Fibroblast of the conjunctiva (primary cell): ENCODE data around the gene DCST2.

ENCODE experiments used
- DNase-seq: peaks from one replicate; pipeline ENCODE4 v3.0.0-alpha.2; 2010; ENCODE audit warnings: low read depth

DCST2 gene

DNA sequence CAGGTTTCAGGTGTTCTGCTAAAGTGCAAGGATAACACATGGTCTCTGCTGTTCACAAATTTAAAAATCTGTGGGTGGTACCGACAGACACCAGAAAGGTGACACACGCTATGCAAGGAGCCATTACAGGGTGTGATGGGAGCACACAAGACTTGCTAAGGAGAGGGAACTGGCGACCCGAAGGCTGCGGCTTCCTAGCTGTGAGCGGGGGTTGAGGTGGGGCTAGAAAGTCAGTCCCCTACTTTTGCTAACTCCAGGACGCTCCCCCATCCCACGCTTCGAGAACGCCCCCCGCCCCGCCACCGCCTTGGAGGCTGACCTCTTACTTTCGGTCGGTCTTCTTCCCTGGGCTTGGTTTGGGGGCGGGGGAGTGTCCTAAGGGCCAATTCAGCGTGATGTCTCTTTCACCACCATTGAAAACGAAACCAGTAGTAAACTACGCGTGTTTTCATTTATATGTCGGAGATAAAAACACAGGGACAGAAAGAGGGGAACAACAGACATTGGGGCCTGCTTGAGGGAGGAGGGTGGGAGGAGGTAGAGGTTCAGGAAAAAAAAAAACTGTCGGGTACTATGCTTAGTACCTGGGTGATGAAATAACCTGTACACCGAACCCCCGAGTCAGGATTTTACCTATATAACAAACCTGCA lies 58.0 kb downstream of the DCST2 start:
- no peak for DNase-seq

- peak; percentile 95 for DNase-seq
Observed at GRCh38 chr1:154974808-154975408, 58.7 kb downstream of the DCST2 start.

- peak; percentile 100 for DNase-seq
Observed at GRCh38 chr1:154974102-154974807, 59.3 kb downstream of the DCST2 start, which contains the start of gene CKS1B. Gene CKS1B, plus strand, starts transcription at chr1:154974681. Its CDS starts 65 bp downstream, at chr1:154974746.

DNA sequence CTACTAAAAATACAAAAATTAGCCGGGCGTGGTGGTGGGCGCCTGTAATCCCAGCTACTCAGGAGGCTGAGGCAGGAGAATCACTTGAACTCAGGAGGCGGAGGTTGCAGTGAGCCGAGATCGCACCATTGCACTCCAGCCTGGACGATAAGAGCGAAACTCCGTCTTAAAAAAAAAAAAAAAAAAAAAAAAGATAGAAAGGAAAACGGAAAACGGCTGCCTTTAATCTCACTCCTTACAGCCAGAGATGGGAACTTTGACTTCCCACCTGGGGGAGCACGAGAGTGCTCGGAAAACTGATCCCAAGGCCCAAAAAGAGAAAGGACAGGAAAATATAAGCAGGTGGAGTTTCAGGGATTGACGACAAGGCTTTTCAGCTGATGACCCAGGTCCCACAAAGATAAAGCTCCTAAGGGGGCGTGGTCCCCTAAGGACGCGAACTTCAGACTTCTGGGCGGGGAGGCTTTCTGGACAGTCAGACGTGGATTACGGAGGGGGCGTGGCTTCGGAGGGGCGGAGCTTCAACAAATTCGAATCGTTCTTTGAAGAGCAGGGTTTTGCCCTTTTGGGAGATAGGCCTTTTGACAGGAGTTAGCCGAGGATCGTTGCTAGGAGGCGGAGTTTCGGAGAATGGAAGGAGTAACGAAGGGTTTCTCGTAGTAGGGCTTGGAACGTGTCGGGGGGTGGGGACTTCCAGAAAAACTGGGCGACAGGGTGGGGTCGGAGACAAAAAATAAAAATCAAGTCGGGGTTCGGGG lies 60.1 kb downstream of the DCST2 start:
- DNase-seq: peak; percentile 96

DNA sequence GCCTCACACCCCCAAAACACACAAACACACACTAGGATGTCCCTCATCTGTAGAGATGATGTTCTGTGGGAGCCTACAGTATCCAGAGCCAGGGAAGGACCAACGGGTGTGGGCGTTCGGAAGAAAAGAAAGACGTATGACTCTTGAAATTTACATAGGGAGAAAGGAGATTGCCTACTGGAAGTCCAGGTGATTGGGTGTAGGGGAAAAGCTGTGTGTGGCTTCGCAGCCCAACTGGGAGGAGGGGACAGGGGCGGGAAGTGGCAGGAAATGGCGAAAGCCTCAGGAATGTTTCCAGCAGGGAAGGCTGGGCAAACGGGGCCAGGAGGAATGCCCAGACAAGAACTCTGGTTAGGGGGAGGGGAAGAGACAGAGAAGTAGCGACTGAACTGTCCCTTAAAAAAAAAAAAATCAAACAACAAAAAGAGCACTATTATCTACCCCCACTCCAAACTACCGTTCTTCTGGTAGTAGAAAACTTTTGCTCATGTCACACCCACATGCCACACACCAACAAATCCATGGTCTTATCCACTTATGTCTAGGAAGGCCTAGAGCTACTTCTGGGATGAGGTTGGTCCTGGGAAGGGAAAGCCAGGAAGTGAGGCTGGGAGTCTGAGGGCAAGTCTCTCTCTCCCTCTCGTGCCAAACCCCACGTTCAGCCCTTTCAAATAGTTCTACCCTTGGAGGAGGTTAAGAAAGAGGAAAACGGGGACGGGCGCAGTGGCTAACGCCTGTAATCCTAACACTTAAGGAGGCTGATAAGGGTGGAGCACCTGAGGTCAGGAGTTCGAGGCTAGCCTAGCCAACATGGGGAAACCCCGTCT lies 60.9 kb downstream of the DCST2 start:
- DNase-seq: peak; percentile 84

GRCh38 chr1:154972213-154972516 lies 61.4 kb downstream of the DCST2 start:
- no peak for DNase-seq

- DNase-seq: peak; percentile 31
Observed at GRCh38 chr1:154971341-154971998, 62.1 kb downstream of the DCST2 start.

GRCh38 chr1:154970631-154971340 lies 62.8 kb downstream of the DCST2 start, which contains the start of gene SHC1:
Gene SHC1, minus strand, starts transcription at chr1:154970747. Its CDS starts 221 bp downstream, at chr1:154970526.
- DNase-seq: peak; percentile 91

GRCh38 chr1:154969860-154970452 lies 63.6 kb downstream of the DCST2 start:
- DNase-seq: no peak

DNA sequence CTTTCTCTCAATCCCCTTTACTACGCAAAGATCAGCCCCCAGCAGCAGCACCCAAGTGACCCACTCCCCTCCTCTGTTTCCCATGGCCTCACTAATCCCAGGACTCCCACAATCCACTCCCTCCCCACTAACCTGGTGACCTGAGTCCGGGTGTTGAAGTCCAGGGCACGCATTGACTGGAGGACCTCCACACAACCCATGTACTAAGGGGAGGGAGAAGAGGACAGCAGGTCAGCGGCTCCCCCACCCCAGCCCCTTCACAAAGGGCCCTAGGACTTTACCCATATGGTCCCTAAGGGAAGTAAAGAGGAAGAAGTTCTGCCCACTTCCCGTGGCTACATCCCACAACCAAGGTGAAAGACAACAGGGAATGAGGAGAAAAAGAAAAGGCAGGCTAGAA lies 64.3 kb downstream of the DCST2 start:
- no peak for DNase-seq

- DNase-seq: no peak
Observed at GRCh38 chr1:154968731-154969130, 64.8 kb downstream of the DCST2 start.
